HepG2 (cell line): ENCODE results near the gene CACNA1I. TPM values are rescaled to one million over a fixed set of nuclear protein-coding genes. Genes with fewer than 3 reads are reported as not detected.
A peak's percentile ranks its signal among the peaks of the same experiment; 100 is the strongest.

Experiments
- ATF7-NPFF ChIP-seq: sonication (generic); formaldehyde crosslinking; IDR thresholded peaks from 2 replicates; pipeline ENCODE4 v1.8.1; 2023; ENCODE audit warnings: mild to moderate bottlenecking, low read depth, missing genetic modification reagents, moderate library complexity
- CHD2 ChIP-seq: IDR thresholded peaks from 2 replicates; pipeline ENCODE4 v1.6.1; 2011; ENCODE audit warnings: low read depth, low read length, improper control_type of control experiment
- DR1 ChIP-seq: sonication (generic); formaldehyde crosslinking; IDR thresholded peaks from 2 replicates; pipeline ENCODE4 v1.8.0; 2021; ENCODE audit warnings: mild to moderate bottlenecking, missing genetic modification reagents, inconsistent platforms
- FUBP1 ChIP-seq: sonication (generic); formaldehyde crosslinking; IDR thresholded peaks from 2 replicates; pipeline ENCODE4 v1.5.1; 2020; ENCODE audit warnings: missing genetic modification reagents, mild to moderate bottlenecking, borderline replicate concordance
- HNF1B ChIP-seq: sonication (generic); formaldehyde crosslinking; IDR thresholded peaks from 2 replicates; pipeline ENCODE4 v1.5.1; 2020; ENCODE audit warnings: mild to moderate bottlenecking, moderate library complexity, missing genetic modification reagents
- MNT ChIP-seq: fragments of 450-650 bp; IDR thresholded peaks from 2 replicates; pipeline ENCODE4 v1.6.1; 2016
- MTF1 ChIP-seq: sonication (generic); formaldehyde crosslinking; IDR thresholded peaks from 2 replicates; pipeline ENCODE4 v1.5.0; 2020; ENCODE audit warnings: missing genetic modification reagents
- NPAS2 ChIP-seq: sonication (generic); formaldehyde crosslinking; IDR thresholded peaks from 2 replicates; pipeline ENCODE4 v1.8.0; 2022; ENCODE audit warnings: mild to moderate bottlenecking, missing genetic modification reagents, borderline replicate concordance
- POLR2AphosphoS5 ChIP-seq: IDR thresholded peaks from 2 replicates; pipeline ENCODE4 v1.6.1; 2012; ENCODE audit warnings: low read depth, low read length
- SMAD9 ChIP-seq: sonication (generic); formaldehyde crosslinking; IDR thresholded peaks from 2 replicates; pipeline ENCODE4 v1.5.1; 2020; ENCODE audit warnings: mild to moderate bottlenecking, missing genetic modification reagents
- TFE3 ChIP-seq: IDR thresholded peaks from 2 replicates; pipeline ENCODE4 v1.6.1; 2016
- TOPORS ChIP-seq: sonication (generic); formaldehyde crosslinking; IDR thresholded peaks from 2 replicates; pipeline ENCODE4 v1.8.0; 2023; ENCODE audit warnings: mild to moderate bottlenecking, missing genetic modification reagents
- ZNF30 ChIP-seq: sonication (generic); formaldehyde crosslinking; IDR thresholded peaks from 2 replicates; pipeline ENCODE4 v1.5.0; 2020; ENCODE audit warnings: mild to moderate bottlenecking, missing genetic modification reagents
- ZNF552 ChIP-seq: sonication (generic); formaldehyde crosslinking; IDR thresholded peaks from 2 replicates; pipeline ENCODE4 v1.9.0; 2022; ENCODE audit warnings: missing genetic modification reagents, mild to moderate bottlenecking, borderline replicate concordance
- ZNF607 ChIP-seq: sonication (generic); formaldehyde crosslinking; IDR thresholded peaks from 2 replicates; pipeline ENCODE4 v1.5.1; 2020; ENCODE audit warnings: missing genetic modification reagents, mild to moderate bottlenecking, borderline replicate concordance
- ZNF629 ChIP-seq: sonication (generic); formaldehyde crosslinking; conservative IDR thresholded peaks from 2 replicates; pipeline ENCODE4 v1.5.0; 2020; ENCODE audit warnings: missing genetic modification reagents
- ZNF740 ChIP-seq: sonication (generic); formaldehyde crosslinking; IDR thresholded peaks from 2 replicates; pipeline ENCODE4 v1.4.0; 2020; ENCODE audit warnings: missing genetic modification reagents
- polyA plus RNA-seq, 8 experiments: library from polyadenylated mRNA; depleted of rRNA in 3 of 8; stranded (reverse) in 7 of 8; unstranded in 1 of 8; fragments of >200 nt; fragmentation: Illumina TruSeq in 4 of 8; extraction: Trizol in 4 of 8; gene quantifications; 2 replicates each; pipeline versions ENCODE4 v1.2.1 to v1.2.3, GENCODE V29; 2011 to 2016; ENCODE audit warnings: low read depth in 4 of 8, missing spikeins in 1 of 8, mixed read lengths in 1 of 8; ENCODE audit not compliant: insufficient read depth in 1 of 8
- total RNA-seq, 5 experiments: library from RNA; depleted of rRNA; stranded (reverse); fragments of >200 nt; fragmentation: Illumina TruSeq; extraction: Trizol; gene quantifications; 2 replicates each; pipeline ENCODE4 v1.2.3, GENCODE V29; 2016; ENCODE audit warnings: low read depth in 1 of 5
- TF ChIP-seq, protein P1 (sequence below): IDR thresholded peaks from 2 replicates; pipeline ENCODE4 v1.6.1; 2016; ENCODE audit warnings: missing compliant biosample characterization, missing genetic modification reagents, borderline replicate concordance
- TF ChIP-seq, protein P2 (sequence below): sonication (generic); formaldehyde crosslinking; conservative IDR thresholded peaks from 2 replicates; pipeline ENCODE4 v1.4.0; 2020; ENCODE audit warnings: missing genetic modification reagents

CACNA1I gene
- total and polyA plus RNA-seq, 2 of the 13 experiments (the other 11 are each of a cell fraction or from before 2014, with no cell fraction given): not detected

DNA sequence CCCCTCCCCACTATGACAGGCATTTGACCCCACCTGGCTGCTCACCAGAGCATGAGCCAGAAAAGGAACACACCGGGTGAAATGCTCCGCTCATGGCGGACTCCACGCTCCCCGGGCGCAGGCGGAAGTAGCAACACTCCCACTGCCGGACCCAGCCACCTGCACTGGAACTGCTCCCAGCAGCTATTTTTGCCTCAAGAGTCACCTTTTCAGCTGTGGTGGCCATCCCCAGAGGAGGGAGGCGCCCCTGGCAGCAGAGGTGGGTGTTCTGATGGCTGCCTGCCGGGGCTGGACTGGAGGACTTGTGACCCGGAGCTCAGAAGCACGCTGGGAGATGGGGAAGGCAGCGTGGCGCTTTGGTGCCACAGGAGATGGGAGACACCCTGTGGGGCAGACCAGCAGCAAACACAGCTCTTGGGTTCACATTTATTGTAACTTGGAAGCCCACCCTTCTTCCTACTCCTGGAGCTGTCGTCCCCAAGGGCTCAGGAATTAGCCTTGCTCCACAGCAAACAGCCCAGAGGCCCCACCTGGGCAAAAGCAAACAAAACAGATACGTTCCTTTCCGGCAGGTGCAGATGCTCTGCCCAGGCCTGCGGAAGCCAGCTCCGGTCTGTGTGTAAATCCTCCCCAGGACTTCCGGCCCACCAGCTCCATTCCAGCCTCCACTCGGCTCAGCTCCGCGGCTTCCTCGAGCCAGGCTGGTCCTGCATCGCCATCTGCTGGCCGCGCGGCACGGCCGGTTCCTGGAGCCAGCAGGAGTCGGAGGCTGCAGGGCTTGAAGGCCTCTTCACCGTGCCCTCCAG lies 41.7 kb upstream of the CACNA1I start (continued):
- TF ChIP-seq TFE3 (0 out of 2 replicates have a peak, but pooled peaks have one; percentile 45), ZNF607 (CRISPR knock-in tag) (peak; percentile 65), MNT (no peak), MTF1 (CRISPR knock-in tag) (no peak), FUBP1 (CRISPR knock-in tag) (peak; percentile 74; the same call in 1 of the 2 replicates), ATF7-NPFF (CRISPR knock-in tag) (peak; percentile 87), CHD2 (no peak), ZNF30 (no peak), NPAS2 (0 out of 2 replicates have a peak, but pooled peaks have one; percentile 35), ZNF552 (CRISPR knock-in tag) (no peak), TOPORS (CRISPR knock-in tag) (peak; percentile 78), HNF1B (CRISPR knock-in tag) (peak; percentile 93), ZNF740 (CRISPR knock-in tag) (no peak), DR1 (CRISPR knock-in tag) (no peak), SMAD9 (no peak), POLR2AphosphoS5 (no peak), ZNF629 (CRISPR knock-in tag) (0 out of 2 replicates have a peak, but pooled peaks have one; percentile 41)
- TF ChIP-seq, protein P1, sequence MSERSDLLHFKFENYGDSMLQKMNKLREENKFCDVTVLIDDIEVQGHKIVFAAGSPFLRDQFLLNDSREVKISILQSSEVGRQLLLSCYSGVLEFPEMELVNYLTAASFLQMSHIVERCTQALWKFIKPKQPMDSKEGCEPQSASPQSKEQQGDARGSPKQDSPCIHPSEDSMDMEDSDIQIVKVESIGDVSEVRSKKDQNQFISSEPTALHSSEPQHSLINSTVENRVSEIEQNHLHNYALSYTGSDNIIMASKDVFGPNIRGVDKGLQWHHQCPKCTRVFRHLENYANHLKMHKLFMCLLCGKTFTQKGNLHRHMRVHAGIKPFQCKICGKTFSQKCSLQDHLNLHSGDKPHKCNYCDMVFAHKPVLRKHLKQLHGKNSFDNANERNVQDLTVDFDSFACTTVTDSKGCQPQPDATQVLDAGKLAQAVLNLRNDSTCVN (CRISPR knock-in tag): peak; percentile 75; the same call in 1 of the 2 replicates
- TF ChIP-seq, protein P2, sequence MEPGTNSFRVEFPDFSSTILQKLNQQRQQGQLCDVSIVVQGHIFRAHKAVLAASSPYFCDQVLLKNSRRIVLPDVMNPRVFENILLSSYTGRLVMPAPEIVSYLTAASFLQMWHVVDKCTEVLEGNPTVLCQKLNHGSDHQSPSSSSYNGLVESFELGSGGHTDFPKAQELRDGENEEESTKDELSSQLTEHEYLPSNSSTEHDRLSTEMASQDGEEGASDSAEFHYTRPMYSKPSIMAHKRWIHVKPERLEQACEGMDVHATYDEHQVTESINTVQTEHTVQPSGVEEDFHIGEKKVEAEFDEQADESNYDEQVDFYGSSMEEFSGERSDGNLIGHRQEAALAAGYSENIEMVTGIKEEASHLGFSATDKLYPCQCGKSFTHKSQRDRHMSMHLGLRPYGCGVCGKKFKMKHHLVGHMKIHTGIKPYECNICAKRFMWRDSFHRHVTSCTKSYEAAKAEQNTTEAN (CRISPR knock-in tag): no peak; the same call in 1 of the 2 replicates
